Astrocyte of the cerebellum (primary cell): ENCODE data around the gene WDR7.

Source experiments
- DNase-seq: peaks from one replicate; pipeline ENCODE4 v3.0.0-alpha.2; 2011; ENCODE audit warnings: low read depth
- H3K4me3 ChIP-seq: 2 replicates; pipeline ENCODE4 v1.5.1; 2011; ENCODE audit warnings: mild to moderate bottlenecking, low read depth, low read length, moderate library complexity
- in situ Hi-C: cut with HindIII; loops from 2 replicates; pipeline ENCODE4 v1.10.0; 2017; ENCODE audit warnings: low sequenced_read_pairs
- TF ChIP-seq, protein P1 (sequence below): IDR thresholded peaks from 2 replicates; pipeline ENCODE4 v1.5.1; 2012; ENCODE audit warnings: low read length, low read depth, moderate library complexity, mild to moderate bottlenecking; ENCODE audit errors: missing control alignments

WDR7 gene

DNA sequence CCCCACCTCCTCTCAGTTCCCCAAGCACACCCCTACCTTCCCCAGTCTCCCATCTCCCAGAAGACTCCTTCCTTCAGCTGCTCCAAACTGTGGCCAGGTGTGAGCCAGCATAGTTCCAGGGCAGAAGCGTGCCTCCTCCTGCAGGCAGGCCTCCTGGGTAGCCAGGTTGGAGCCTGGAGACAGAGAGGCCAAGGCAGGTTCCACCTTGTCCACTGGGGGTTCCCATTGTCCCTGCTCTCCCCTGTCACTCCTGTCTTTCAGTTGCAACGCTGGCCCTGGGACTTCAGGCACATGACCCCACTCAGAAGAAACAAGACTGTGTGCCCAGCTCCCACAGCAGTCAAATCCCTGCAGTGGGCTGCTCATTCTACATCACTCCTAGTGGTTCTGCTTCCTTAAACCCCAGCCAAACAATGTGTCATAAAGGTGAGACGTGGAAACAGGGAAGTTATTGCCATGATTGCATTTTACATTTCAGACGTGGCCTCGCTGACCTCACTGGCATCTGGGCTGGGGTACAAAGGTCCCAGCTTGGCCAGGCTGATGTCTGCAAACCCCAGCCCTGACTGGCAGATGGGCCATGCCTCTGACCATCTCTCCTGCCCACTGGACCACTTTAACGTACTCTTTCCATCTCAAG, 399.3 kb downstream of the WDR7 start:
- TF ChIP-seq, protein P1, sequence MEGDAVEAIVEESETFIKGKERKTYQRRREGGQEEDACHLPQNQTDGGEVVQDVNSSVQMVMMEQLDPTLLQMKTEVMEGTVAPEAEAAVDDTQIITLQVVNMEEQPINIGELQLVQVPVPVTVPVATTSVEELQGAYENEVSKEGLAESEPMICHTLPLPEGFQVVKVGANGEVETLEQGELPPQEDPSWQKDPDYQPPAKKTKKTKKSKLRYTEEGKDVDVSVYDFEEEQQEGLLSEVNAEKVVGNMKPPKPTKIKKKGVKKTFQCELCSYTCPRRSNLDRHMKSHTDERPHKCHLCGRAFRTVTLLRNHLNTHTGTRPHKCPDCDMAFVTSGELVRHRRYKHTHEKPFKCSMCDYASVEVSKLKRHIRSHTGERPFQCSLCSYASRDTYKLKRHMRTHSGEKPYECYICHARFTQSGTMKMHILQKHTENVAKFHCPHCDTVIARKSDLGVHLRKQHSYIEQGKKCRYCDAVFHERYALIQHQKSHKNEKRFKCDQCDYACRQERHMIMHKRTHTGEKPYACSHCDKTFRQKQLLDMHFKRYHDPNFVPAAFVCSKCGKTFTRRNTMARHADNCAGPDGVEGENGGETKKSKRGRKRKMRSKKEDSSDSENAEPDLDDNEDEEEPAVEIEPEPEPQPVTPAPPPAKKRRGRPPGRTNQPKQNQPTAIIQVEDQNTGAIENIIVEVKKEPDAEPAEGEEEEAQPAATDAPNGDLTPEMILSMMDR = no peak
- H3K4me3 ChIP-seq = no peak overlapping the region
- in situ Hi-C loops = no loop called here
- DNase-seq = no peak

DNA sequence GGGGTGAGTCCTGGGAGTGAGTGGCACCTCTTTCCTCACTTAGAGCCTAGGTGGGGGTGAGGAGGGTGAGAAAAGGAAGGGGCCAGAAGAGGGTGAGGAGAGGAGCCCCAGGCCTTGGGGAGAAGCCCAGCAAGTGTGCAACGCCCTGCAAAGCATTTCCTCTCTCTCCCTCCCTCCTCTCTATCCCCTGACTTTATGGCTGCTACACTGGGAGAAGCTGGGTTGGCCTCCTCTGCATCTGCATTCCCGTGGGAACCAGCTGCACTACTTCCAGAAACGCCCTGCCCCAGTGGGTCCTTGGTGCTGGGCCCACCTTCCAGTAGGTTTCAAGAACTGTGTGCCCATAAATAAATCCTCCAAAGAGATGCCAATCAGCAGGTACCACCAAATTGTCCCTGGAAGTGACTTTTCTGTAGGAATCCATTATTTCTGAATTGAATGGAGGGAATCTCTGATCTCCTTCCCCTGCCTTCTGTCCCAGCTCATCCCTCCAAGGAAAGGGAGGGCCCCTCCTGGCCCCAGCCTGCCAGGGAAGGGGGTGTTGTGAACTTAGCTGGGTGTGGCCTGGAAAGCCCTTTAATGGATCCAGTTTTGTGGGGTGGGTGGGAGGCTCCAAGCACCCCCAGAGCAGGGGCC, 400.0 kb downstream of the WDR7 start:
- no peak for DNase-seq
- in situ Hi-C loops = no loop called here
- H3K4me3 ChIP-seq = no peak overlapping the region
- TF ChIP-seq, protein P1 = no peak

GRCh38 chr18:57051657-57052044, 400.5 kb downstream of the WDR7 start:
- in situ Hi-C loops = no loop called here
- no peak overlapping the region for H3K4me3 ChIP-seq
- TF ChIP-seq, protein P1 = no peak
- no peak for DNase-seq

GRCh38 chr18:57052173-57052572, 401.0 kb downstream of the WDR7 start:
- no peak overlapping the region for H3K4me3 ChIP-seq
- in situ Hi-C loops = no loop called here
- TF ChIP-seq, protein P1 = no peak
- DNase-seq = no peak

GRCh38 chr18:57052759-57053158, 401.6 kb downstream of the WDR7 start:
- DNase-seq = no peak
- H3K4me3 ChIP-seq = no peak overlapping the region
- in situ Hi-C loops = no loop called here
- TF ChIP-seq, protein P1 = no peak

- H3K4me3 ChIP-seq = no peak overlapping the region
- TF ChIP-seq, protein P1 = no peak
- in situ Hi-C loops = no loop called here
- DNase-seq = no peak
These were observed 403.7 kb downstream of the WDR7 start for GRCh38 chr18:57054891-57055290.
